ENCODE measurements around the gene TMEM250.

TMEM250 gene

GRCh38 chr9:136089697-136090045, 29.0 kb downstream of the TMEM250 start:
- CTCF ChIA-PET: interaction anchor here (0.7 to 4.2 kb wide), 8 partner anchors 8 to 198 kb away, joined by 3 to 53 read pairs (median 4); partner anchors contain the start of gene TMEM250
- POLR2A ChIA-PET: no interaction called here
- peak; percentile 32 for TF ChIP-seq CTCF (IDR thresholded peaks at IDR 0.05; ENCODE audit: control extremely low read depth, extremely low read depth, low read depth, missing control alignments)
- no peak for DNase-seq (ENCODE audit: extremely low spot score)

- ChIA-PET POLR2A (no interaction called here), CTCF (interaction anchor here (1.0 to 4.2 kb wide), 4 partner anchors 29 to 122 kb away, joined by 3 to 53 read pairs (median 4); partner anchors contain the start of gene TMEM250)
- no peak for TF ChIP-seq CTCF (IDR thresholded peaks at IDR 0.05; ENCODE audit: control extremely low read depth, extremely low read depth, low read depth, missing control alignments)
- DNase-seq (ENCODE audit: extremely low spot score): no peak
These were observed 29.6 kb downstream of the TMEM250 start for GRCh38 chr9:136088939-136089696.

- DNase-seq (ENCODE audit: extremely low spot score): no peak
- ChIA-PET CTCF (interaction anchor here (4.2 kb wide), 1 partner anchor 33 kb away, joined by 53 read pairs; the partner anchor contains the start of gene TMEM250), POLR2A (no interaction called here)
- TF ChIP-seq CTCF (IDR thresholded peaks at IDR 0.05; ENCODE audit: control extremely low read depth, extremely low read depth, low read depth, missing control alignments): no peak
These were observed 30.2 kb downstream of the TMEM250 start for GRCh38 chr9:136088481-136088938.

GRCh38 chr9:136087741-136088480, 30.8 kb downstream of the TMEM250 start:
- no peak for DNase-seq (ENCODE audit: extremely low spot score)
- POLR2A ChIA-PET: no interaction called here
- no peak for TF ChIP-seq CTCF (IDR thresholded peaks at IDR 0.05; ENCODE audit: control extremely low read depth, extremely low read depth, low read depth, missing control alignments)
- CTCF ChIA-PET: interaction anchor here (1.2 to 1.6 kb wide), 2 partner anchors 35 to 57 kb away, joined by 3 to 7 read pairs; no protein-coding TSS in a partner anchor

- ChIA-PET POLR2A (no interaction called here), CTCF (interaction anchor here (1.2 to 1.6 kb wide), 2 partner anchors 36 to 58 kb away, joined by 3 to 7 read pairs; no protein-coding TSS in a partner anchor)
- DNase-seq (ENCODE audit: extremely low spot score): no peak
- no peak for TF ChIP-seq CTCF (IDR thresholded peaks at IDR 0.05; ENCODE audit: control extremely low read depth, extremely low read depth, low read depth, missing control alignments)
These were observed 31.5 kb downstream of the TMEM250 start for GRCh38 chr9:136086951-136087740.
